Pons (tissue), 1 donor: ENCODE measurements around the gene GPAT3.
A peak's percentile ranks its signal among the peaks of the same experiment; 100 is the strongest.
"Not testable (repeated sequence)": the region's sequence is repeated elsewhere in the genome, so short reads cannot be mapped to it uniquely, and the experiment has no call there.

ENCODE experiments used
- DNase-seq: peaks from one replicate; pipeline ENCODE4 v3.0.0-alpha.2; 2016; ENCODE audit warnings: low spot score

The GPAT3 gene

GRCh38 chr4:83535520-83536361, at the start of gene GPAT3:
Gene GPAT3, plus strand, starts transcription at chr4:83536108. Its CDS starts 515 bp downstream, at chr4:83536623.
- peak; percentile 24 for DNase-seq

- DNase-seq = no peak
Measured at GRCh38 chr4:83486457-83487129, 49.3 kb upstream of the GPAT3 start.

GRCh38 chr4:83489711-83490326, 46.1 kb upstream of the GPAT3 start:
- no peak for DNase-seq

GRCh38 chr4:83490876-83491450, 44.9 kb upstream of the GPAT3 start:
- DNase-seq = no peak

GRCh38 chr4:83496085-83496917, 39.6 kb upstream of the GPAT3 start:
- not testable (repeated sequence) for DNase-seq

- no peak for DNase-seq
Measured at GRCh38 chr4:83498187-83498586, 37.7 kb upstream of the GPAT3 start.

GRCh38 chr4:83501671-83502070, 34.2 kb upstream of the GPAT3 start:
- not testable (repeated sequence) for DNase-seq

GRCh38 chr4:83503974-83504373, 31.9 kb upstream of the GPAT3 start:
- no peak for DNase-seq

GRCh38 chr4:83504503-83504902, 31.4 kb upstream of the GPAT3 start:
- DNase-seq = no peak

- no peak for DNase-seq
Measured at GRCh38 chr4:83504996-83505395, 30.9 kb upstream of the GPAT3 start.

- peak; percentile 37 for DNase-seq
Measured at GRCh38 chr4:83509156-83509585, 26.7 kb upstream of the GPAT3 start.

- DNase-seq = no peak
Measured at GRCh38 chr4:83510442-83510841, 25.5 kb upstream of the GPAT3 start.

GRCh38 chr4:83516042-83516772, 19.7 kb upstream of the GPAT3 start:
- no peak for DNase-seq

- DNase-seq = no peak
Measured at GRCh38 chr4:83522239-83522638, 13.7 kb upstream of the GPAT3 start.

- DNase-seq = no peak
Measured at GRCh38 chr4:83527671-83528070, 8.2 kb upstream of the GPAT3 start.

GRCh38 chr4:83536362-83537272, 709 bp downstream of the GPAT3 start:
- DNase-seq = no peak

GRCh38 chr4:83542225-83542624, 6.3 kb downstream of the GPAT3 start:
- no peak for DNase-seq

- DNase-seq = no peak
Measured at GRCh38 chr4:83546786-83547185, 10.9 kb downstream of the GPAT3 start.

GRCh38 chr4:83548151-83548905, 12.4 kb downstream of the GPAT3 start:
- DNase-seq = no peak
